MM.1S (cell line): ENCODE measurements around the gene CRLF3.
A peak's percentile ranks its signal among the peaks of the same experiment; 100 is the strongest.
"Not testable (repeated sequence)": the region's sequence is repeated elsewhere in the genome, so short reads cannot be mapped to it uniquely, and the experiment has no call there.

ENCODE experiments used
- DNase-seq: peaks from one replicate; pipeline ENCODE4 v3.0.0-alpha.2; 2015
- H2AFZ ChIP-seq: fragments of 300-600 bp; sonication (generic); 2 replicates; pipeline ENCODE4 v1.6.0; 2016; ENCODE audit warnings: antibody characterized with exemption, low read length
- H3F3A ChIP-seq: fragments of 300-600 bp; sonication (generic); 2 replicates; pipeline ENCODE4 v1.6.1; 2016; ENCODE audit warnings: mild to moderate bottlenecking, antibody characterized with exemption, low read length, moderate library complexity, mixed read lengths; ENCODE audit not compliant: insufficient read depth
- H3K27ac ChIP-seq: fragments of 300-600 bp; sonication (generic); 2 replicates; pipeline ENCODE4 v1.5.1; 2016; ENCODE audit warnings: mild to moderate bottlenecking, low read length
- H3K27me3 ChIP-seq: fragments of 300-600 bp; sonication (generic); replicated peaks from 2 replicates; pipeline ENCODE4 v1.6.0; 2016; ENCODE audit warnings: low read length; ENCODE audit not compliant: insufficient read depth
- H3K36me3 ChIP-seq: fragments of 300-600 bp; sonication (generic); replicated peaks from 2 replicates; pipeline ENCODE4 v1.6.1; 2016; ENCODE audit warnings: mild to moderate bottlenecking, low read length, mixed read lengths; ENCODE audit not compliant: insufficient read depth
- H3K4me1 ChIP-seq: fragments of 300-600 bp; sonication (generic); 2 replicates; pipeline ENCODE4 v1.6.1; 2016; ENCODE audit warnings: low read length, mixed read lengths
- H3K4me2 ChIP-seq: fragments of 300-600 bp; sonication (generic); 2 replicates; pipeline ENCODE4 v1.6.0; 2016; ENCODE audit warnings: low read depth, low read length
- H3K4me3 ChIP-seq: fragments of 300-600 bp; sonication (generic); 2 replicates; pipeline ENCODE4 v1.5.1; 2016; ENCODE audit warnings: low read length, mixed read lengths
- H3K79me2 ChIP-seq: fragments of 300-600 bp; sonication (generic); 2 replicates; pipeline ENCODE4 v1.6.1; 2016; ENCODE audit warnings: mixed run types, low read length, mixed read lengths
- H3K9ac ChIP-seq: fragments of 300-600 bp; sonication (generic); 2 replicates; pipeline ENCODE4 v1.6.1; 2016; ENCODE audit warnings: low read length, mixed read lengths
- H3K9me2 ChIP-seq: fragments of 300-600 bp; sonication (generic); replicated peaks from 2 replicates; pipeline ENCODE4 v1.6.1; 2016; ENCODE audit warnings: mild to moderate bottlenecking, low read length, mixed read lengths; ENCODE audit not compliant: insufficient read depth
- H3K9me3 ChIP-seq: fragments of 300-600 bp; sonication (generic); replicated peaks from 2 replicates; pipeline ENCODE4 v1.6.1; 2016; ENCODE audit warnings: mild to moderate bottlenecking, low read length, mixed read lengths; ENCODE audit not compliant: insufficient read depth
- H4K20me1 ChIP-seq: fragments of 300-600 bp; sonication (generic); 2 replicates; pipeline ENCODE4 v1.6.1; 2016; ENCODE audit warnings: mild to moderate bottlenecking, low read length, moderate library complexity, mixed read lengths; ENCODE audit not compliant: insufficient read depth
- CTCF ChIP-seq: fragments of 300-600 bp; sonication (generic); IDR thresholded peaks from 2 replicates; pipeline ENCODE4 v1.5.1; 2016; ENCODE audit warnings: antibody characterized with exemption, low read length, mixed read lengths
- EZH2 ChIP-seq: fragments of 300-600 bp; sonication (generic); optimal IDR thresholded peaks from 2 replicates; pipeline ENCODE3; 2017; ENCODE audit warnings: low read depth, mild to moderate bottlenecking, antibody characterized with exemption, low read length, mixed read lengths
- EZH2phosphoT487 ChIP-seq: fragments of 300-600 bp; sonication (generic); IDR thresholded peaks from 2 replicates; pipeline ENCODE4 v1.6.1; 2018; ENCODE audit warnings: antibody characterized with exemption, low read length

CRLF3 gene

GRCh38 chr17:30827082-30827481, 2.6 kb upstream of the CRLF3 start:
- Histone ChIP-seq H3K9ac (no peak overlapping the region), H4K20me1 (no peaks in the 10 kb centered on the region), H2AFZ (no peak overlapping the region), H3K79me2 (peaks cover 27% of the 10 kb centered on the region), H3K27ac (no peak overlapping the region), H3K27me3 (no peaks in the 10 kb centered on the region), H3K36me3 (no peaks in the 10 kb centered on the region), H3K4me3 (no peak overlapping the region), H3K4me1 (peaks cover 13% of the 10 kb centered on the region), H3K9me2 (no peaks in the 10 kb centered on the region), H3K4me2 (no peak overlapping the region), H3K9me3 (no peaks in the 10 kb centered on the region), H3F3A (peaks cover 11% of the 10 kb centered on the region)
- no peak for DNase-seq
- TF ChIP-seq EZH2 = no peak

GRCh38 chr17:30824002-30824355, 513 bp downstream of the CRLF3 start:
- peaks cover 19% of the 10 kb centered on the region for H3K4me1 ChIP-seq
- H3K27ac ChIP-seq = peak overlapping the region; percentile 42; the same call in 1 of the 2 replicates
- H3K9me2 ChIP-seq = no peaks in the 10 kb centered on the region
- H3K4me2 ChIP-seq = peak overlapping the region; percentile 84
- H3K27me3 ChIP-seq = no peaks in the 10 kb centered on the region
- no peaks in the 10 kb centered on the region for H3K36me3 ChIP-seq
- peak overlapping the region; percentile 87 for H3K4me3 ChIP-seq
- peaks cover 54% of the 10 kb centered on the region for H3K79me2 ChIP-seq
- H4K20me1 ChIP-seq = no peaks in the 10 kb centered on the region
- peak overlapping the region; percentile 80 for H3K9ac ChIP-seq
- no peaks in the 10 kb centered on the region for H3K9me3 ChIP-seq
- no peak for DNase-seq
- TF ChIP-seq EZH2 (no peak), CTCF (no peak), EZH2phosphoT487 (no peak)
- H2AFZ ChIP-seq = peak overlapping the region; percentile 91
- H3F3A ChIP-seq = peaks cover 14% of the 10 kb centered on the region

- Histone ChIP-seq H3K27ac (peak overlapping the region; percentile 0; the same call in 1 of the 2 replicates), H3K27me3 (no peaks in the 10 kb centered on the region), H3K4me1 (peaks cover 19% of the 10 kb centered on the region), H3K4me3 (peak overlapping the region; percentile 87), H3K36me3 (no peaks in the 10 kb centered on the region), H4K20me1 (no peaks in the 10 kb centered on the region), H3K4me2 (peak overlapping the region; percentile 84), H3K9me2 (no peaks in the 10 kb centered on the region), H2AFZ (no peak overlapping the region; the same call in 1 of the 2 replicates), H3K9ac (peak overlapping the region; percentile 80; the same call in 1 of the 2 replicates), H3K9me3 (no peaks in the 10 kb centered on the region), H3K79me2 (peaks cover 60% of the 10 kb centered on the region), H3F3A (peaks cover 14% of the 10 kb centered on the region)
- TF ChIP-seq EZH2phosphoT487 (no peak), CTCF (no peak)
- no peak for DNase-seq
Measured at GRCh38 chr17:30823421-30823820, 1.1 kb downstream of the CRLF3 start.

GRCh38 chr17:30822919-30823318, 1.6 kb downstream of the CRLF3 start:
- Histone ChIP-seq H3K4me2 (peak overlapping the region; percentile 84), H3K79me2 (peaks cover 65% of the 10 kb centered on the region), H3F3A (peaks cover 14% of the 10 kb centered on the region), H3K27ac (peak overlapping the region; percentile 36; the same call in 1 of the 2 replicates), H3K4me3 (peak overlapping the region; percentile 87; the same call in 1 of the 2 replicates), H3K4me1 (peaks cover 19% of the 10 kb centered on the region)
- DNase-seq = peak; percentile 68
- H3K27me3 ChIP-seq, H3K9me2 ChIP-seq, H2AFZ ChIP-seq, H3K9me3 ChIP-seq, H3K36me3 ChIP-seq, H3K9ac ChIP-seq, H4K20me1 ChIP-seq: not testable (repeated sequence)
